ENCODE data around the gene NME4.
"Not testable (repeated sequence)": the region's sequence is repeated elsewhere in the genome, so short reads cannot be mapped to it uniquely, and the experiment has no call there.

- not testable (repeated sequence) for TF ChIP-seq CTCF, POLR2AphosphoS5 (IDR thresholded peaks at IDR 0.05)
Observed at GRCh38 chr16:415170-415498, 18.1 kb downstream of the NME4 start.

Measured in suprapubic skin (tissue), 3 donors.